HG03558 (cell line): Measurements from ENCODE around the gene DPH6.
"Not testable (repeated sequence)": the region's sequence is repeated elsewhere in the genome, so short reads cannot be mapped to it uniquely, and the experiment has no call there.

ENCODE experiments used
- ATAC-seq: cut with Tn5 transposase; IDR thresholded peaks from one replicate; pipeline ENCODE4 v1.9.1; 2021; ENCODE audit warnings: moderate number of reproducible peaks; ENCODE audit not compliant: unreplicated experiment; ENCODE audit errors: extremely low read depth

The DPH6 gene

DNA sequence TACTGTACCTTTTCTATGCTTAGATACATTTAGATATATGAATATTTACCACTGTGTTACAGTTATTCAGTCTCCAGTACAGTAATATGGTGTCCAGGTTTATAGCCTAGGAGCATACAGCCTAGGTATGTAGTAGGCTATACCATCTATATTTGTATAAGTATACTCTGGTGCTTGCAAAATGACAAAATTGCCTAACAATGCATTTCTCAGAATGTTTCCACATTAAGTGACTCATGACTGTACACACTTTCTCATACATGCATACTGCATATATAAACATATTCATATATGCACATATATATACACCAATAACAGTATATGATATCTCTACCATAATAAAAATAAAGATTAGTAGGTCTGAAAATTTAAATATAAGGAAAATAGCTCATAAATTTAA is 169.3 kb downstream of the DPH6 start:
- ATAC-seq = no peak

DNA sequence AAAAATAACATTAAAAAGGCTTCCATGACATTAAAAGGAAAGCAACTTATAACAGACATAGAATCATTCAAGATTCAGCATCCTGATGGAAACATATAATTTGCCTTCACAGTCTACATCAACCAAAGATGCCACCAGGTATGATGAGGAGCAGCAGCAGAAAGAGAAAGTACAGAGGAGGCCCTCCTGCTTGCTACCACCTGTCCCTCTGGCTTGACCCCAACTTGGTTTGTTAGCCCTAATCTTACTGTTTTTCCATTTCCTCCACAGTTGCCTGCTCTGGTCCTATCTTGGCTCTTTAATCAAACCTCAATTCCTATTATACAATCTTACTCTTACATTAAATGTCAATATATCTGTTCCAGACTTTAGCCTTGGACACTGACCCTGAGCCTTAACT is 171.3 kb downstream of the DPH6 start:
- ATAC-seq = no peak

DNA sequence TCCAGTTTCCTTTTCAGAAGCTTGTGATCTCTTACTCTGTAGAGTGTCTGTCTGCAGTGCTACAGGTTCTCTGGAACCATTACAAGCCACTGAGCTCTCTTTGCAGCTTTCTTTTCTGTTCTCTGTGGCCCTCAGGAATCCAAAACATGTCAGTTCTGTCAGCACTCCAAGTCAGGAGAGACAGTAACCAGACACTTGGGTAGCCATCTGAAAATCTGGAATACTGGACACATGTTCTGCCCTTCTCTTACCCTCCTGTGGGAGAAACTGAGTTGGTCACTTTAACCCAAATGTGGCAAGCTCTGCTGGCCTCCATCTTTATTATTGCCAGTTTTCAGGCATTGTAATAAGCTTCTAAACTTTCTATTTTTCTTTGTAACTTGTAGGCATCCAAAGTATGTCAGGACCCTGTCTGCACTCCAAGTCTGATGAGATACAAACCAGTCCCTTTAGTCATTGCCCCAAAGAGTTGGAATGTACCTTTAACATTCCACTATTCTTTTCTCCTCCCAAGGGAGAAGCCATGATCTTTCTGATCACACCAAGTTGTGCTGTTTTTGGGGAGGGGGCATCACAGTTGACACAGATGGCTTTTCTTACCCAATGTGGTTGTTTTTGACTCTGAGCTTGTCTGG is 183.7 kb downstream of the DPH6 start:
- ATAC-seq = no peak

DNA sequence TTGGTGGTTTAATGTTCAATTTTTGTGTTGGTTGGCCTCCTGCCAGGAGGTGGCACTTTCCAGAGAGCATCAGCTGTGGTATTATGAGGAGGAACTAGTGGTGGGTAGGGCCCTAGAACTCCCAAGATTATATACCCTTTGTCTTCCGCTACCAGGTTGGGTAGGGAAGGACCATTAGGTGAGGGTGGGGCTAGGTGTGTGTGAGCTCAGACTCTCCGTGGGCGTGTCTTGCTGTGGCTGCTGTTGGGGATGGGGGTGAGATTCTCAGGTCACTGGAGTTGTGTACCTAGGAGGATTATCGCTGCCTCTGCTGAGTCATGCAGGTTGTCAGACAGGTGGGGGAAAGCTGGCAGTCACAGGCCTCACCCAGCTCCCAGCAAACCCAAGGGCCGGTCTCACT is 187.1 kb downstream of the DPH6 start:
- no peak for ATAC-seq

DNA sequence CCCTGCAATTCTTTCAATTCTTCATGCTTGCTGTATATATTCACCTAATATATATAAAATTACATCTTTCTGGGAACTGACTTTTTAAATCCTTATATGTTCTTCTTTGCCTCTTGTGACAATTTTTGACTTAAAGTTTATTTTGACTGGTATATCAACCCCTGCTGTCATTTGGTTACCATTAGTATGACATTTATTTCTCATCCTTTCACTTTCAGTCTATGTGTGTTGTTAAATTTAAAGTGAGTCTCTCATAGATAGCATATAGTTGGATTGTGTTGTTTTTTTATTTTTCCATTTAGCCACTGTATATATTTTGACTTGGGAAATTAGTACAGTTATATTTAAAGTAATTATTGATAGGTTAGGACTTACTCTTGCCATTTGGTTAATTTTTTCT is 194.9 kb downstream of the DPH6 start:
- ATAC-seq = no peak

DNA sequence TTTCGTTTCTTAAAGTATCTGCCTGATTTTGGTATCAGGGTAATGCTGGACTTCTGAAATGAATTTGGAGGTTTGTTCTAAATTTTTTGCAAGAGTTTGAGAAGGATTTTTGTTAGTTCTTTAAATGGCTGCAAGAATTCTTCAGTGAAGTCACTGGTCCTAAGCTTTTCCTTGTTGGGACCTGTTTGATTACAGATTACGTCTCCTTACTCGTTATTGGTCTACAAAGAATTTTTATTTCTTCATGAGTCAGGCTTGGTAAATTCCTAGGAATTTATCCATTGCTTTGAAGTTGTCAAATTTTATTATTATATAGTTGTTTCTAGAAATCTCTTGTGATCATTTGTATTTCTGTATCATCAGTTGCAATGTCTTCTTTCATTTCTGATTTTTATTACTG is 196.0 kb downstream of the DPH6 start:
- ATAC-seq = no peak

DNA sequence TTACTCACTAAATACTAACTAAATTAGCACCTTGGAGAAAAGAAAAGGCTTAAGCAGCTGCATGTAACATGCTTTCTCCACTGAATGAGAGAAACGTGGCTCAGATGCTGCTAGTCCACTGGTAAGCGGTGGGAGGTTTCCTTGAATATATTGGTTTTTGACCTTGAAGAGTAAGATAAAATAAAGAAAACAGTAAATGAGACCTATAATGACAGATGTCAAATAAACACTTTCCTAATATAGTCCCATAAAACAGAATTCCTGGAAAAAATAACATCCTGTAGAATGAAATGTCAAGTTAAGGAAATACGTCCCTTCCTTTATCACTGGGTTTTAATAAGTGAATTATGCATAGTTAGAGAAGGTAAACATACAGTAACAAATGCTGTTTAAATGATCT is 215.0 kb downstream of the DPH6 start:
- ATAC-seq = no peak

DNA sequence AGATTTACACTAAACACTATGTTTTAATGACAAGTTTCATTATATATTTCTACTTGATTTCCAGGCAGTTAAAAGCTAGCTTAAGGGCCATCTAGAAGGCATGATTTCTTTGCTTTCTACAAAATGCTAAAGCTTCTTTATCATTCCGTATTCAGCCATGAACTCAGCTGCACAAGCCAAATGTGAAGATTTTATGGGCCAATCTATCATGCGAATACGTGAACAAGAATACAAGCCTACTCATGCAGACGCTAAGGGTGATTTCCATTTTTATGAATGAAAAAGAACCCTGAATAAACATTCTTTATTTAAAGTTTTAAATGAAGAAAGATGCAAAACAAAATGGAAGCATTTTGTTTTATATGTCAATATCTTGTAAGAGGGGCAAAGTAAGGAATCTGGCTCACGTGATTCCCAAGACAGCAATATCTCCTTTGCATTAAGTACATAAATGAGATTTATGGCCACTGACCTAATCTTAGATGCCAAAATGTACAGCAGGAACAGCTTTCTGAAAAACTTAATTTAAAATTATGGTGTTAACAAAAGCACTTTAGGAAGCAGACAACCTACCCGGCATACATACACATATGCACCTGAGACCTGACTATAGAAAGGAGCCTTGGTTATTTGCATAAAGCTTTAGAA is 215.8 kb downstream of the DPH6 start:
- no peak for ATAC-seq

DNA sequence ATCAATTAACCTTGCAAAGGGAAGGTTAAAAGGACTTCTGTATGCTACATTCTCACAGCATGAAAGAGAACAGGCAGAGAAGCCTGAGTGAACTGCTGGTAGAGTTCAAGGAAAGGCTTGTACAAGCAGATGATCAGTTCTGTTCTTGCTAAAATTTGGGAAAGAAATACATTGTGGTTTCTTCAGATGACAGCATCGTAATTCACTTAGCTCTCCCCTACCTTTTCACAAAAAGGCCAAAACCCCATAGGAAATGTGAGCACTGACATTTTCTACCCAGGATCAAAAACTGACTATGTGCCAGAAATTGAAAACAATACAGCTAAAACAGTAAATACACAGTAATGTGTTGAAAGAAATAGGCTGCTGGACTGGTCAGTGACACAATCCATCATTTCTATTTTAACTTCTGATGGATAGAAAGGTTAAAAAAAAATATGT is 216.4 kb downstream of the DPH6 start:
- no peak for ATAC-seq

DNA sequence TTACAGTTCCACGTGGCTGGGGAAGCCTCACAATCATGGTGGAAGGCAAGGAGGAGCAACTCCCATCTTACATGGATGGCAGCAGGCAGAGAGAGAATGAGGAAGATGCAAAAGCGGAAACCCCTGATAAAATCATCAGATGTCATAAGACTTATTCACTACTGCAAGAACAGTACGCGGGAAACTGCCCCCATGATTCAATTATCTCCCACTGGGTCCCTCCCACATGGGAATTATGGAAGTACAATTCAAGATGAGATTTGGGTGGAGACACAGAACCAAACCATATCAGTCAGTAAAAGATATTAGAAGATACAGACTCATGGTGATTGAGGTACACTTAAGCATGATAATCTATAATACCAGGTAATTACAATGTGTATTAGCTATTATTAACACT is 217.1 kb downstream of the DPH6 start:
- ATAC-seq = not testable (repeated sequence)

DNA sequence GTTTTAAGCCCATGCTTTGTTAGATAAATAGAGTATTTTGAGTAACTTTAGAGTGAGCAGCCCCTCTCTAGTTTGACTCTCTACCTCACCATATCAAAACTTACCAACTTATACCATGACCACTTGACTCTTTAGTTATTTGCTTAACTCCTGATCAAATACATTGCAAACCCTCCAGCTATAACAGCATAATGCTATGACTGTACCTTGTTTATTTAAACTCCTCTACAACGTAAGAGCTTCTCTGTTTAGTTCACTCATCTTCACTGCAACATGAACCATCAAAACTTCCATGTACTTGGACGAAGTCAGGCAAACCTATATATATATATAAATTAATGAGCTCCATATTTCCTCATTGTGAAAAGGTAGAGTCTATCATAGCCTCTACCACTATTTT is 218.2 kb downstream of the DPH6 start:
- no peak for ATAC-seq

DNA sequence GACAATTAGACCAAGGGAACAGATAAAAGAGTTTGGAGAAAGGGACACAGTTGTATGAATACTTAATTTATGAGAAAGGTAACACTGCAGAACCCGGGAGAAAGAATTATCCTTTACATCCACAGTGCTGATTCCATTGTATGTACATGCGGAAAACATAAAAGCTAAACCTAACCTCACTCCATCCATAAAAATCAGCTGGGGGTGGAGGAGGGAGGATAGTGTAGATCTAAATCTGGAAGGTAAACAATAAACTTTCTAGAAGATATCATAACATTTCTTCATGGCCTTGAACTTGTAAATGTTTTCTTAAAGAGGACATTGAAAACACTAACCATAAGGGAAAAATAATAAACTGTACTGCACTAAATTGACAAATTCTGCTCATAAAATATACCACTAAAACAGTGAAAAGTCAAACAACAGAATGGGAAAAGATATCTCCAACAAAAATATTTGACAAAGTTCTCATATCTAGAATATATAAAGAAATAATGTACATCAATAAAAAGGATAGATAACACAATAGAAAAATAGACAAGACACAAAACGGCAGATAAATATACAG is 220.5 kb downstream of the DPH6 start:
- no peak for ATAC-seq

DNA sequence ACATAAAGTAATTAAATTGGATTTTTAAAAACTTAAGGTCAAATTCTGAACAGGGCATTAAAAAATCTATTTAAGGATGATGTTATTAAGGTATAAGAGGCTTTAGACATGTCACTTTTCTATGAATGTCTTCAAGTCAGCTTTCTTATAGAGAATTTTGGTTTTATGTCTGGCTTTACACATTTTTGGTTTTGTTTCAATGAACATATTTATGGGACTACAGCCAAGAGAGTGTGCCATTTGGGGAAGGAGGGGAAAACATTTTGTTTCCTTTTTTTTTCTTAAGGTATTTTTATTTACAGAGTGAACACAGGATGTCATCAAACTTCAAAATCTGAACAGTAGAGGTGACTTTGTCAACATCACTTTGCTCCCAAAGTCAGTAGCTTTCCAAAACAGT is 222.8 kb downstream of the DPH6 start:
- no peak for ATAC-seq

DNA sequence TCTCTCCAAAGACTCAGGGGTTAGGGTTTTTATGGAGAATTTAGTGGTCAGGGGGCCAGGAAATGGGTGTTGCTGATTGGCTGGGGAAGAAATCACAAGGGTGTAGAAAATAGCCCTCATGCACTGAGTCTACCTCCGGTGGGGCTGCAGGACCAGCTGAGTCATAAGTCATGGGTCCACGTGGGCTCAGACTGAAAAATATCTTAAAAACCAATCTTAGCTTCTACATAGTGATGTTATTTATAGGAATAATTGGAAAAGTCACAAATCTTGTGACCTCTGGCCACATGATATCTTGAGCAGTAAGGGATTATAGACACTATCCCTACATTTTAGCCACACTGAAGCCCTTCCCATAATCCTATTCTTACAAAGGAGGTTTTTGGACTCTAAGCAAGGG is 224.0 kb downstream of the DPH6 start:
- ATAC-seq = no peak

DNA sequence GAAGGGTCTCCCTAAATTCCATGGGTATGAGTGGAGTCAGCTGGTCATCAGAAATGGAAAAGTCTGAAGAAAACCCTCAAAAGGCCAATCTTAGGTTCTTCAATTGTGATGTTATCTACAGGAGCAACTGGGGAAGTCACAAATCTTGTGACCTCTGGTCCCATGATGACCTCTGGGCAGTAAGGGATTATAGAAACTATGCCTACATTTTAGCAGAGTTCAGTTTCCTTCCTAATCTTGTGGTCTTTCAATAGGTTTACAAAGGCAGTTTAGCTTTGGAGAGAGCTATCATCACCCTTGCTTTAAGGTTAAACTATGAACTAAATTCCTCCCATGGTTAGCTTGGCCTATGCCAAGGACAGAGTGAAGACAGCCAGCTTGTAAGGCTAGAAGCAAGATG is 225.1 kb downstream of the DPH6 start:
- no peak for ATAC-seq
